Transverse colon (tissue), 3 donors: ENCODE data around the gene DNM1.

Experiments
- POLR2A ChIP-seq: fragments of 450-650 bp; IDR thresholded peaks from one replicate; pipeline ENCODE4 v1.6.1; 2016; ENCODE audit warnings: antibody characterized with exemption, mild to moderate bottlenecking, moderate library complexity
- TF ChIP-seq, protein P1 (sequence below), 5 experiments: fragments of 200-600 bp in 3 of 5; fragments of 450-650 bp in 2 of 5; sonication (generic) in 3 of 5; IDR thresholded peaks; 1 replicate in 2 of 5; 2 replicates in 3 of 5; pipeline ENCODE4 v1.5.1; 2016 to 2017; ENCODE audit warnings: antibody characterized with exemption in 5 of 5, inconsistent platforms in 3 of 5, mild to moderate bottlenecking in 2 of 5, moderate library complexity in 1 of 5

DNA sequence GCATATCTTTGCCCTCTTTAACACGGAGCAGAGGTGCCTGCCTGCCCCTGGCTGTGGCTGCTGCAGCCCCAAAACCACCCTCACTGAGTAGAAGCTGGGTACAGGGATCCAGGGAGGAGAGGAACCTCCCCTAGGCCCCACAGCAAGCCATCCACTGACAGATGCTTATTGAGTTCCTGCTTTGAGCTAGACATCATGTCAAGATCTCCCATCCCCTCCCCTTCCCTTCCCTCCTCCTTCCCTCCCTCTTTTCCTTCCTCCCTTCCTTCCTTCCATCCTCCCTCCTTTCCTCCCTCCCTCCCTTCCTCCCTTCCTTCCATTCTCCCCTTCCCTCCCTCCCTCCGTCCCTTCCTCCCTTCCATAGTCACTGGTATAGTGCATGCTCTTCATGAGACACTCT, 43.3 kb downstream of the DNM1 start:
- TF ChIP-seq POLR2A, result no peak
- TF ChIP-seq, protein P1, sequence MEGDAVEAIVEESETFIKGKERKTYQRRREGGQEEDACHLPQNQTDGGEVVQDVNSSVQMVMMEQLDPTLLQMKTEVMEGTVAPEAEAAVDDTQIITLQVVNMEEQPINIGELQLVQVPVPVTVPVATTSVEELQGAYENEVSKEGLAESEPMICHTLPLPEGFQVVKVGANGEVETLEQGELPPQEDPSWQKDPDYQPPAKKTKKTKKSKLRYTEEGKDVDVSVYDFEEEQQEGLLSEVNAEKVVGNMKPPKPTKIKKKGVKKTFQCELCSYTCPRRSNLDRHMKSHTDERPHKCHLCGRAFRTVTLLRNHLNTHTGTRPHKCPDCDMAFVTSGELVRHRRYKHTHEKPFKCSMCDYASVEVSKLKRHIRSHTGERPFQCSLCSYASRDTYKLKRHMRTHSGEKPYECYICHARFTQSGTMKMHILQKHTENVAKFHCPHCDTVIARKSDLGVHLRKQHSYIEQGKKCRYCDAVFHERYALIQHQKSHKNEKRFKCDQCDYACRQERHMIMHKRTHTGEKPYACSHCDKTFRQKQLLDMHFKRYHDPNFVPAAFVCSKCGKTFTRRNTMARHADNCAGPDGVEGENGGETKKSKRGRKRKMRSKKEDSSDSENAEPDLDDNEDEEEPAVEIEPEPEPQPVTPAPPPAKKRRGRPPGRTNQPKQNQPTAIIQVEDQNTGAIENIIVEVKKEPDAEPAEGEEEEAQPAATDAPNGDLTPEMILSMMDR (IDR thresholded peaks at IDR 0.05), result no peak
